ENCODE data around the gene BBS1.

The BBS1 gene

GRCh38 chr11:66476841-66477251, 33.6 kb upstream of the BBS1 start:
- no peaks in the 10 kb centered on the region for H3K27me3 ChIP-seq (replicated peaks in 2 of 5; ENCODE audit: control insufficient read depth in 4 of 5, insufficient read depth in 5 of 5, low read length in 4 of 5)
- peaks cover 4 to 18% (median 13%) of the 10 kb centered on the region in 4 experiments for H3K4me1 ChIP-seq (ENCODE audit: control extremely low read depth in 1 of 4, control insufficient read depth in 4 of 4, insufficient read depth in 4 of 4, low read length in 3 of 4)
- H3K9me3 ChIP-seq (ENCODE audit: control extremely low read depth in 1 of 5, control insufficient read depth in 4 of 5, insufficient read depth in 2 of 5, low read depth in 1 of 5, low read length in 4 of 5): no peaks in the 10 kb centered on the region
- 96% methylated on average over 9 of the region's 9 CpGs for WGBS (ENCODE audit: insufficient coverage)
- no peak for DNase-seq
- POLR2A ChIA-PET: no interaction called here
- H3K36me3 ChIP-seq (ENCODE audit: control insufficient read depth in 4 of 4, insufficient read depth in 4 of 4, low read length in 3 of 4): peaks cover 0 to 18% (median 7%) of the 10 kb centered on the region in 4 experiments
- CTCF ChIA-PET: no interaction called here
- no peak overlapping the region for H3K4me3 ChIP-seq (ENCODE audit: control insufficient read depth in 1 of 7, extremely low read depth in 1 of 7, insufficient read depth in 4 of 7, low read depth in 2 of 7, low read length in 6 of 7)
- H3K27ac ChIP-seq (ENCODE audit: insufficient read depth in 1 of 2, low read depth in 1 of 2, low read length in 2 of 2, poor library complexity in 1 of 2, severe bottlenecking in 2 of 2): no peak overlapping the region

- Histone ChIP-seq H3K27me3 (replicated peaks in 2 of 5; ENCODE audit: control insufficient read depth in 4 of 5, insufficient read depth in 5 of 5, low read length in 4 of 5) (no peaks in the 10 kb centered on the region), H3K9me3 (ENCODE audit: control extremely low read depth in 1 of 5, control insufficient read depth in 4 of 5, insufficient read depth in 2 of 5, low read depth in 1 of 5, low read length in 4 of 5) (no peaks in the 10 kb centered on the region), H3K36me3 (ENCODE audit: control insufficient read depth in 4 of 4, insufficient read depth in 4 of 4, low read length in 3 of 4) (peaks cover 0 to 21% (median 11%) of the 10 kb centered on the region in 4 experiments), H3K4me3 (ENCODE audit: control insufficient read depth in 1 of 7, extremely low read depth in 1 of 7, insufficient read depth in 4 of 7, low read depth in 2 of 7, low read length in 6 of 7) (no peak overlapping the region), H3K4me1 (ENCODE audit: control extremely low read depth in 1 of 4, control insufficient read depth in 4 of 4, insufficient read depth in 4 of 4, low read length in 3 of 4) (peaks cover 4 to 18% (median 13%) of the 10 kb centered on the region in 4 experiments), H3K27ac (ENCODE audit: insufficient read depth in 1 of 2, low read depth in 1 of 2, low read length in 2 of 2, poor library complexity in 1 of 2, severe bottlenecking in 2 of 2) (no peak overlapping the region)
- no peak for DNase-seq
- 93% methylated on average over 10 of the region's 11 CpGs for WGBS (ENCODE audit: insufficient coverage)
- CTCF ChIA-PET: no interaction called here
- POLR2A ChIA-PET: no interaction called here
Measured at GRCh38 chr11:66477263-66478201, 32.9 kb upstream of the BBS1 start.

DNA sequence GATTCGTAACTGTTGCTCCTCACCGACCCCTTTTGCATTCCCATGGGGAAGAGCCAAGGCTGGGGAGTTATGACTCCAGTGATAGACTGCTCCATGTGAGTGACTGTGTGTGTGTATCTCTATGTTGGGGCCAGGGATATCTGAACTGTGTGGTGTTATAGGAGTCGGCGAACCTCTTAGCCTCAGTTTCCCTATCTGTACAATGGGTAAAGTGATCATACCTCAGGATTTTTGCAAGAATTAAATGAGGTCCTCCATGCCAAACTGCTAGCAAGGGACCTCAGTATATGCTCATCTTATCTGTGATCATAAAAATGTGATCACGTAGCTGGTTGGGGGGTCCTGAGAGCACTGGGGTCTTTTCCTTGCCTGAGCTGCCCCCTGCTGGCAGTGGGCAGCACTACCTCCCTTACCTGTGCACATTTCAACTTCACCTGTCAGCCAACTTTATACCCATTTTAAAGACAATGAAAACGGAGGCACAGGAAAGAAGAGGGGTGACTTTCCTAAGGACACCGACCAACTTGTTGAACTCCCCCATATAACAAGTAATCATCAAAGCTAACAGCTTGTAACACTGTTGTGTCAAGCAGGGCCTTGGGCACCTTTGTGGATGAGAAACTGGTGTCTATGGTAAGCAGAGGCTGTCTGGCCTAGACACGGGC, 31.6 kb upstream of the BBS1 start:
- peak; percentile 28 to 47 (median 46) for DNase-seq
- POLR2A ChIA-PET: no interaction called here

GRCh38 chr11:66479394-66480116, 30.9 kb upstream of the BBS1 start:
- Histone ChIP-seq H3K27me3 (replicated peaks in 2 of 5; ENCODE audit: control insufficient read depth in 4 of 5, insufficient read depth in 5 of 5, low read length in 4 of 5) (no peaks in the 10 kb centered on the region), H3K36me3 (ENCODE audit: control insufficient read depth in 4 of 4, insufficient read depth in 4 of 4, low read length in 3 of 4) (peaks cover 0 to 26% (median 12%) of the 10 kb centered on the region in 4 experiments), H3K4me1 (ENCODE audit: control extremely low read depth in 1 of 4, control insufficient read depth in 4 of 4, insufficient read depth in 4 of 4, low read length in 3 of 4) (peaks cover 4 to 18% (median 13%) of the 10 kb centered on the region in 4 experiments), H3K4me3 (ENCODE audit: control insufficient read depth in 1 of 7, extremely low read depth in 1 of 7, insufficient read depth in 4 of 7, low read depth in 2 of 7, low read length in 6 of 7) (peak overlapping the region; percentile 50 to 94 (median 81)), H3K27ac (ENCODE audit: insufficient read depth in 1 of 2, low read depth in 1 of 2, low read length in 2 of 2, poor library complexity in 1 of 2, severe bottlenecking in 2 of 2) (peak overlapping the region; percentile 90 to 93), H3K9me3 (ENCODE audit: control extremely low read depth in 1 of 5, control insufficient read depth in 4 of 5, insufficient read depth in 2 of 5, low read depth in 1 of 5, low read length in 4 of 5) (no peaks in the 10 kb centered on the region)
- DNase-seq: peak in 2 of 3 donors; percentile 27
- WGBS (ENCODE audit: insufficient coverage): under 1% methylated on average over 26 of the region's 34 CpGs
- POLR2A ChIA-PET: interaction anchor here (0.6 to 1.0 kb wide), 3 partner anchors 40 to 66 kb away, joined by 3 read pairs; partner anchors contain the start of gene ZDHHC24
- CTCF ChIA-PET: interaction anchor here (0.7 to 2.2 kb wide), 8 partner anchors 9 to 72 kb away, joined by 3 to 9 read pairs (median 4); partner anchors contain the start of gene PELI3

More for the DNA sequence above, 31.6 kb upstream of the BBS1 start:
- 92% methylated on average over 5 of the region's 8 CpGs for WGBS (ENCODE audit: insufficient coverage)
- H3K4me1 ChIP-seq (ENCODE audit: control extremely low read depth in 1 of 4, control insufficient read depth in 4 of 4, insufficient read depth in 4 of 4, low read length in 3 of 4): peaks cover 4 to 18% (median 13%) of the 10 kb centered on the region in 4 experiments
- H3K36me3 ChIP-seq (ENCODE audit: control insufficient read depth in 4 of 4, insufficient read depth in 4 of 4, low read length in 3 of 4): peaks cover 0 to 26% (median 13%) of the 10 kb centered on the region in 4 experiments
- CTCF ChIA-PET: interaction anchor here (1.0 to 2.2 kb wide), 5 partner anchors 9 to 72 kb away, joined by 3 to 9 read pairs (median 4); partner anchors contain the start of gene PELI3
- H3K9me3 ChIP-seq (ENCODE audit: control extremely low read depth in 1 of 5, control insufficient read depth in 4 of 5, insufficient read depth in 2 of 5, low read depth in 1 of 5, low read length in 4 of 5): no peaks in the 10 kb centered on the region
- H3K27ac ChIP-seq (ENCODE audit: insufficient read depth in 1 of 2, low read depth in 1 of 2, low read length in 2 of 2, poor library complexity in 1 of 2, severe bottlenecking in 2 of 2): peak overlapping the region in 1 of 2 experiments; percentile 93
- no peaks in the 10 kb centered on the region for H3K27me3 ChIP-seq (replicated peaks in 2 of 5; ENCODE audit: control insufficient read depth in 4 of 5, insufficient read depth in 5 of 5, low read length in 4 of 5)
- H3K4me3 ChIP-seq (ENCODE audit: control insufficient read depth in 1 of 7, extremely low read depth in 1 of 7, insufficient read depth in 4 of 7, low read depth in 2 of 7, low read length in 6 of 7): peak overlapping the region in 5 of 7 experiments; percentile 81 to 94 (median 85)

DNA sequence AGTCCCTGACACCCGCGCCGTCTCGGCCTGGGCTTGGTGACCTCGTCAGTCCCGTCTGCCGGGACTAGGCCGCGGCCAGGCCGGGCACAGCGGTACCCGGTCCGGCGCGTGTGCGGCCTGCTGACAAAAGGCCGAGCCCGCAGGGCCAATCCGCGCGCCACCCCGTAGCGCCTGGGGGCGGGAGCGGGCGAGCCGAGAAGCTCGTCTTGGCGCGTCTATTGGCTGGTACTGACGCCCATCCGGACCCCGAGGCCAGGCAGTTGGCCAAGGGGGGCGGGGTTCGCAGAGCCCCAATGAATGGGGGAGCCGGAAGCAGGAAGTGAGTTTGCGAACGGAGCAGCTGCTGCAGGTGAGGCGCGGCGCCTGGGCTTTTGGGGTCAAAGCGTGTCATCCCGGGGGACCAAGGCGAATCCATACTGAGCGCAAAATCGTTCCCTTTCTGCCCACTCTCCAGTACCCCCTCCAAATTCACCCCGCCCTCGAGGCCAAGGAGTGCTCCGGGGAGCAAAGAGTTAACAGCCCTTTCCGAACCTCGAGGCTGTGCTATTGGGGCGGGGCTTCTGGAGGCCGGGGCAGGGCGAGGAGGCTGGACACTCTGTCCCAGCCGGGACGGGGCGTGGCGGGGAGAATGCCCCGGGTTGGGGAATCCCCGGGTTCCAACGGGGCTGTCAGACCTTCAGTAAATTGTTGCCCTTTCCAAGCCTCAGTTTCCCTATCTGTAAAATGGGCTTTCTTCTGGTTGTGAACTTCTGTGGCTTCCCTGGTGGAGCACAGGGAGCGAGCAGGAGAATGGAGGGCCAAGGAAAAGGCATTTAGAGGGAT, 30.1 kb upstream of the BBS1 start, which contains the start of gene DPP3:
DPP3 (plus strand) TSS at position 318 of the 822 bp plus-strand sequence. CDS start 1,767 bp downstream, outside the sequence.
- DNase-seq: peak; percentile 95 to 98 (median 97)
- peak within 1 kb of the TSS; percentile 90 to 93 for H3K27ac ChIP-seq (ENCODE audit: insufficient read depth in 1 of 2, low read depth in 1 of 2, low read length in 2 of 2, poor library complexity in 1 of 2, severe bottlenecking in 2 of 2)
- ChIA-PET POLR2A (interaction anchor here (0.6 to 1.0 kb wide), 3 partner anchors 40 to 65 kb away, joined by 3 read pairs; partner anchors contain the start of gene ZDHHC24), CTCF (interaction anchor here (0.7 to 2.2 kb wide), 4 partner anchors 10 to 73 kb away, joined by 3 to 9 read pairs (median 4); no protein-coding TSS in a partner anchor)
- no peaks in the 10 kb centered on the region for H3K9me3 ChIP-seq (ENCODE audit: control extremely low read depth in 1 of 5, control insufficient read depth in 4 of 5, insufficient read depth in 2 of 5, low read depth in 1 of 5, low read length in 4 of 5)
- 2% methylated on average over 56 of the region's 62 CpGs for WGBS (ENCODE audit: insufficient coverage)
- H3K27me3 ChIP-seq (replicated peaks in 2 of 5; ENCODE audit: control insufficient read depth in 4 of 5, insufficient read depth in 5 of 5, low read length in 4 of 5): no peaks in the 10 kb centered on the region
- H3K36me3 ChIP-seq (ENCODE audit: control insufficient read depth in 4 of 4, insufficient read depth in 4 of 4, low read length in 3 of 4): peaks cover 0 to 34% (median 17%) of the 10 kb centered on the region in 4 experiments
- peak within 1 kb of the TSS; percentile 50 to 94 (median 81) for H3K4me3 ChIP-seq (ENCODE audit: control insufficient read depth in 1 of 7, extremely low read depth in 1 of 7, insufficient read depth in 4 of 7, low read depth in 2 of 7, low read length in 6 of 7)
- H3K4me1 ChIP-seq (ENCODE audit: control extremely low read depth in 1 of 4, control insufficient read depth in 4 of 4, insufficient read depth in 4 of 4, low read length in 3 of 4): peaks cover 4 to 18% (median 13%) of the 10 kb centered on the region in 4 experiments
